ENCODE results near the gene KCTD6. TPM values are rescaled to one million over a fixed set of nuclear protein-coding genes. Genes with fewer than 3 reads are reported as not detected.
A peak's percentile ranks its signal among the peaks of the same experiment; 100 is the strongest.

Gene KCTD6
- total and polyA plus RNA-seq, 10 donors, result 7.3 to 23.5 (median 10.9) TPM

- Histone ChIP-seq H3K27me3 (replicated peaks in 1 of 7) (no peaks in the 10 kb centered on the region), H3K36me3 (no peaks in the 10 kb centered on the region), H3K4me1 (peaks cover 0 to 30% (median 8%) of the 10 kb centered on the region in 6 donors), H3K27ac (no peak overlapping the region), H3K4me3 (no peak overlapping the region), H3K9me3 (no peaks in the 10 kb centered on the region)
- no peak for DNase-seq
- 78 to 92% (median 83%) methylated on average over 2 of the region's 2 CpGs for WGBS, 5 donors
- TF ChIP-seq CTCF (IDR thresholded peaks at IDR 0.05 in 8 of 11, conservative IDR thresholded peaks at IDR 0.05 in 3 of 11) (no peak), POLR2AphosphoS5 (IDR thresholded peaks at IDR 0.05) (no peak), POLR2A (IDR thresholded peaks at IDR 0.05) (no peak)
- intact Hi-C loops (cut with DNase I; ENCODE audit: low total_unique reads), result loop anchor here (10.0 kb wide), 2 partner anchors 67 to 207 kb away; no protein-coding TSS in a partner anchor
Measured at GRCh38 chr3:58531956-58532355, 40.1 kb downstream of the KCTD6 start.

- no peak overlapping the region for H3K27ac ChIP-seq
- intact Hi-C loops (cut with DNase I; ENCODE audit: low total_unique reads), result loop anchor here (10.0 kb wide), 2 partner anchors 68 to 208 kb away; no protein-coding TSS in a partner anchor
- DNase-seq, result peak; percentile 94
- WGBS, 5 donors, result 19 to 25% (median 22%) methylated on average over 11 of the region's 11 CpGs
- TF ChIP-seq POLR2A (IDR thresholded peaks at IDR 0.05) (no peak), POLR2AphosphoS5 (IDR thresholded peaks at IDR 0.05) (peak; percentile 56 to 68 (median 58)), CTCF (IDR thresholded peaks at IDR 0.05 in 8 of 11, conservative IDR thresholded peaks at IDR 0.05 in 3 of 11) (peak; percentile 84 to 97 (median 95))
- H3K36me3 ChIP-seq, result no peaks in the 10 kb centered on the region
- H3K27me3 ChIP-seq (replicated peaks in 1 of 7), result no peaks in the 10 kb centered on the region
- H3K4me3 ChIP-seq, result no peak overlapping the region
- no peaks in the 10 kb centered on the region for H3K9me3 ChIP-seq
- H3K4me1 ChIP-seq, result peaks cover 0 to 39% (median 10%) of the 10 kb centered on the region in 6 donors
Measured at GRCh38 chr3:58532794-58533220, 40.9 kb downstream of the KCTD6 start.

- H3K36me3 ChIP-seq, result no peaks in the 10 kb centered on the region
- WGBS, 5 donors, result 86 to 96% (median 96%) methylated on average over 7 to 9 of the region's 9 CpGs
Measured at GRCh38 chr3:58534592-58535494, 42.9 kb downstream of the KCTD6 start.

More at GRCh38 chr3:58534592-58535494, 42.9 kb downstream of the KCTD6 start:
- intact Hi-C loops (cut with DNase I; ENCODE audit: low total_unique reads), result loop anchor here (10.0 kb wide), 2 partner anchors 70 to 210 kb away; no protein-coding TSS in a partner anchor
- no peak for DNase-seq
- Histone ChIP-seq H3K4me1 (peaks cover 0 to 34% (median 13%) of the 10 kb centered on the region in 6 donors), H3K9me3 (no peaks in the 10 kb centered on the region), H3K27me3 (replicated peaks in 1 of 7) (no peaks in the 10 kb centered on the region), H3K27ac (no peak overlapping the region), H3K4me3 (no peak overlapping the region)
- TF ChIP-seq CTCF (IDR thresholded peaks at IDR 0.05 in 8 of 11, conservative IDR thresholded peaks at IDR 0.05 in 3 of 11) (no peak), POLR2AphosphoS5 (IDR thresholded peaks at IDR 0.05) (no peak), POLR2A (IDR thresholded peaks at IDR 0.05) (no peak)
